GM18868 (cell line): ENCODE data around the gene TSSK6.

Experiments used
- ATAC-seq: cut with Tn5 transposase; IDR thresholded peaks from one replicate; pipeline ENCODE4 v1.9.1; 2021; ENCODE audit warnings: mild to moderate bottlenecking, moderate library complexity; ENCODE audit not compliant: unreplicated experiment

Gene TSSK6

DNA sequence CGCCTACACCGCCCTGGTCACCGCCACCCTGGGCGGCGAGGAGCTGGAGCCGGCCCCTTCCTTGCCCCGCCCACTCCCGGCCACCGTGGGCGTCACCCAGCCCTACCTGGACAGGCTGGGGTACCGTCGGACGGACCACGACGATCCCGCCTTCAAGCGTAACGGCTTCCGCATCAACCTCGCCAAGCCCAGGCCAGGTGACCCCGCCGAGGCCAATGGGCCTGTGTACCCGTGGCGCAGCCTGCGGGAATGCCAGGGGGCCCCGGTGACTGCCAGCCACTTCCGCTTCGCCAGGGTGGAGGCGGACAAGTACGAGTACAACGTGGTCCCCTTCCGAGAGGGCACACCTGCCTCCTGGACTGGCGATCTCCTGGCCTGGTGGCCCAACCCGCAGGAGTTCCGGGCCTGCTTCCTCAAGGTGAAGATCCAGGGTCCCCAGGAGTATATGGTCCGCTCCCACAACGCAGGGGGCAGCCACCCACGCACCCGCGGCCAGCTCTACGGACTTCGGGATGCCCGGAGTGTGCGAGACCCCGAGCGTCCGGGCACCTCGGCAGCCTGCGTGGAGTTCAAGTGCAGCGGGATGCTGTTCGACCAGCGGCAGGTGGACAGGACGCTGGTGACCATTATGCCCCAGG is 29.7 kb upstream of the TSSK6 start:
- ATAC-seq: no peak

DNA sequence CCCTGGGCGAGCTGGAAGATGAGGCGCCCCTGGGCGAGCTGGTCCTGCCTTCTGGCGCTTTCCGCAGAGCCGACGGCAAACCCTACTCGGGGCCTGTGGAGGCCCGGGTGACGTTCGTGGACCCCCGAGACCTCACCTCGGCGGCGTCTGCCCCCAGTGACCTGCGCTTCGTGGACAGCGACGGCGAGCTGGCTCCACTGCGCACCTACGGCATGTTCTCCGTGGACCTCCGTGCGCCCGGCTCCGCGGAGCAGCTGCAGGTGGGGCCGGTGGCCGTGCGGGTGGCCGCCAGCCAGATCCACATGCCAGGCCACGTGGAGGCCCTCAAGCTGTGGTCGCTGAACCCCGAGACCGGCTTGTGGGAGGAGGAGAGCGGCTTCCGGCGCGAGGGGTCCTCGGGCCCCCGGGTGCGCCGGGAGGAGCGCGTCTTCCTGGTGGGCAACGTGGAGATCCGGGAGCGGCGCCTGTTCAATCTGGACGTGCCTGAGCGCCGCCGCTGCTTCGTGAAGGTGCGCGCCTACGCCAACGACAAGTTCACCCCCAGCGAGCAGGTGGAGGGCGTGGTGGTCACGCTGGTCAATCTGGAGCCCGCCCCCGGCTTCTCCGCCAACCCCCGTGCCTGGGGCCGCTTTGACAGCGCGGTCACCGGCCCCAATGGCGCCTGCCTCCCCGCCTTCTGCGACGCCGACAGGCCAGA is 29.1 kb upstream of the TSSK6 start:
- no peak for ATAC-seq

DNA sequence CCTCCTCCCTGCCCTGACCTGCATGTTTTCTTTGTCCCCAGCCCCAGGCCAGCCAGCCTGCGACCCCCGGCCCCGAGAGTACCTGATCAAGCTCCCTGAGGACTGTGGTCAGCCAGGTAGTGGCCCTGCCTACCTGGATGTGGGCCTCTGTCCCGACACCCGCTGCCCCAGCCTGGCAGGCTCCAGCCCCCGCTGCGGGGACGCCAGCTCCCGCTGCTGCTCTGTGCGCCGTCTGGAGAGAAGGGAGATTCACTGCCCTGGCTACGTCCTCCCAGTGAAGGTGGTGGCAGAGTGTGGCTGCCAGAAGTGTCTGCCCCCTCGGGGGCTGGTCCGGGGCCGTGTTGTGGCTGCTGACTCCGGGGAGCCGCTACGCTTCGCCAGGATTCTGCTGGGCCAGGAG is 28.3 kb upstream of the TSSK6 start:
- no peak for ATAC-seq

DNA sequence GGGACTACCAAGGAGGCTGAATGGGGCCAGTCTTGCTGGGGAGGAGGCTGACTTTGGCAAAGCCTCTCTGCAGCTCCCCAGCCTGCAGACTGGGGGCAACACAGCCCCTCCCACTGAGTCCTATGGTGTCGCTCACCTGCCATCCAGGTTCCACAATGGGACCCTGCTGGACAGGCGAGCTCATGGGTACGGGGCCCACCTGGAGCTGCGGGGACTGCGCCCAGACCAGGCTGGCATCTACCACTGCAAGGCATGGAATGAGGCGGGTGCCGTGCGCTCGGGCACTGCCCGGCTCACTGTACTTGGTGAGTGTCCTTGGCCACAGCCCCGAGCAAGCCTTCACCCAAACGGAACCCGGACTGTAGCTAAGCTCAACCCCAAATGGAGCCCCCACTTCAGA is 27.8 kb upstream of the TSSK6 start:
- no peak for ATAC-seq

DNA sequence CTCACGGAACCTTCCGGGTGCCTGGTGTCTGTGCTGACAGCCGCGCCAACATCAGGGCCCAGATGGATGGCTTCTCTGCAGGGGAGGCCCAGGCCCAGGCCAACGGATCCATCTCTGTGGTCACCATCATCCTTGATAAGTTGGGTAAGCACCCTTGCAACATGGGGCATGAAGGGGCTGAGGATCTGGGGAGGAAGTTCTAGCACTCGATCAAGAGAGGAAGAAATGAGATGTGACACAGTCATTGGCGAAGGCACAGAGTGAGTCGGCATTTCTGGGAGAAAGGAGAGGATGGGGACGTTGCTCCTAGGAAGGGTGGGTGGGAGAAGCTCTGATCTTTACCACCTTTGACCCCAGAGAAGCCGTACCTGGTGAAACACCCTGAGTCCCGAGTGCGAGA is 27.2 kb upstream of the TSSK6 start:
- no peak for ATAC-seq

DNA sequence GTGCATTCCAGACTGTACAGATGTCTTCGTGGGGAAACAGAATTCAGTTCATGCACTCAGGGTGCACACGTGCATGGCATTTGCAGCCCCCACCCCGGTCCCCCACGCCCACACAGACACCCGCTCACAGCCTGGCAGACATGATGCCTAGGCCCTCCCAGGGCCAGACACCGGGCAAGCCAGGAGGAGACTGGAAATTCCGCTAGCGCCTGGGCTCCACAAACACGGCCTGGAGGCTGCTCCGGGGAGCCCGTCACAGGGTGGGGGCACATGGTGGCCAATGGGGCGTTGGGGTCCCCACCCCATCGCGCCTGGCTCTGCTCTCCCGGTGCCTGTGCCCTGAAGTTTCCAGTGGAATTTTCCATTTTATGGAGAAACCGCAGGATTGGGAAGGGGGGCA is 26.3 kb upstream of the TSSK6 start:
- ATAC-seq: no peak

DNA sequence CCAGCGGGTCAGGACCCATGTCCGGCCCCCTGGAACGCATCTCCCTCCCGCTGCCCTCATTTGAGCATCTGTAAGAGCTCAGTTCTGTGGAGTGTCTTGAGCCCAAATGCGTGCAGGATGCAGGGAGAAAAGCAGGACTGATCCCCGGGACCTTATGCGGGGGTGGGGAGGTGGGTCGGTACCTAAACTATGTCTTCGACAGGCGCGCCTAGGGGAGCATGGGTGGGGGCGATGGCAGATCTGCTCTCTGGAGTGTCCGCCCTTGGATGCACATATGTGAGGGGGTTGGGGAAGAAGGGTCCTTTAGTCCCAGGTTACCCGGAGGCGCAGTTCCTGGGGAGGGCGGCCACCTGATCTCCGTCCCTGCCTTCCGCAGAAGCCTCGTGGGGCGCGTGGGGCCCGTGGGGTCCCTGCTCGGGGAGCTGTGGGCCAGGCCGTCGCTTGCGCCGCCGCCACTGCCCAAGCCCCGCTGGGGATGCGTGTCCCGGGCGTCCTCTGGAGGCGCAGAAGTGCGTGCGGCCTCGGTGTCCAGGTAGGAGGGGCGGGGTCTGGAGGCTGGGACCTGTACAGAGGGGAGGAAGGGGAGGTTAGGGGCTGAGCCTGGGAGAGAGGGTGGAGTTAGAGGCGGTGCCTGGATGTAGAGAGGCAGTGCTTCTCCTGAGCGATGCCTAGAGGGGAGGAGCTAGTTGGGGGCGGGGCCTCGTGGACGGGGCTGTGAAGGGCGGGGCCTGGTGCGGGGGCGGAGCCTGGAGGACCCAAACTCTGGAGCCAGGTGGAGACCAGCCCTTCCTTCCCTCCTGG is 25.6 kb upstream of the TSSK6 start:
- ATAC-seq: no peak

DNA sequence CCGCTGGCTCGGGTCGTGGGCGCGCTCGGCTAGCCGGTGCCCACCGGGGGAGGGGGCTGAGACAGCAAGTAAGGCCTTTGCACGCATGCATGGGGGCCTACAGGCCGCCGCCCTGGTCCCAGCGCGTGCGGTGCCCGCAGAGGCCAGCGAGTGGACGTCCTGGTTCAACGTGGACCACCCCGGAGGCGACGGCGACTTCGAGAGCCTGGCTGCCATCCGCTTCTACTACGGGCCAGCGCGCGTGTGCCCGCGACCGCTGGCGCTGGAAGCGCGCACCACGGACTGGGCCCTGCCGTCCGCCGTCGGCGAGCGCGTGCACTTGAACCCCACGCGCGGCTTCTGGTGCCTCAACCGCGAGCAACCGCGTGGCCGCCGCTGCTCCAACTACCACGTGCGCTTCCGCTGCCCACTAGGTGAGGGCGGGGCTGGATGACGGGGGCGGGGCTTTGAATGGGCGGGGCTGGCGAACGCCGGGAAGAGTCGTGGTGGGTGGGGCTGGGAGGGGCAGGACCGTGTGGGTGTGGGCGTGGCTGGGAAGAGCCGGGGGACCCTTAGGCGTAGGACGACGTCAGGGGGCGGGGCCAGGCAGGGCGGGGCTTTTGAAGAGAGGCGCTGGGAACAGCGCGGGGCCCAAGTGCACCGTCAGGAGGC is 24.8 kb upstream of the TSSK6 start:
- no peak for ATAC-seq

DNA sequence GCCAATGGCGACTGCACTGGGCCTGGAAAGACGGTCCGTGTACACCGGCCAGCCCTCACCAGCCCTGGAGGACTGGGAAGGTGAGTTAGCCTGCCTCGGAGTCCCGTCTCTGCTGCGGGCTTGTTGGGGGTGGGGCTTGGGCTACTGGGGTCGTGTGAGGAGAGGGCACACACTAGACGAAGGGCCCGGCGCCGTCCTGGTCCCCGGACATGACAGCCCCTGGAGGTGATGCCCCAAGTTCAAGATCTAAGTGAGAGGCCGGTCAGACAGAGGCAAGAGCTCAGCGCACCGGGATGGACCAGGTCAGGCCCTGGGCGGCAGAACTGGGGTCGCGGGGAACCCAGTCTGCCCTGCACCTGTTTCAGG is 24.3 kb upstream of the TSSK6 start:
- ATAC-seq: no peak

DNA sequence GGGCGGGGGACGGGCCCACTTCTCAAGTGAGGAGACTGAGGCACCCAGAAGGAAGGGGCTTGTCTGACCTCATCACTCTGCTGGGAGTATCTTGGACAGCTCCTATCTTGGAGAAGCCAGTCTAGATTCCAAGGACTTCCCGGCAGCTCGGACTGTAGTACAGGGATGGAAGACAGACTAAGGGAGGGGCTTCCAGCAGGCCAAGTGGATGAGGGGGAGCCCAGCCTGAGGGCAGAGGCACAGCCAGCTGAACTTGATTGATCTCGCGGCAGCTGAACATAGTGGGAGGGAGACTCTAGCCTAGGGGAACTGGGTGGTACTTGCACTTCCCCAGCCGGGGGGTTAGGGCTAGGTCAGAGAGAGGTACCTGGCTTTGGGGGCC is 23.4 kb upstream of the TSSK6 start:
- ATAC-seq: no peak

DNA sequence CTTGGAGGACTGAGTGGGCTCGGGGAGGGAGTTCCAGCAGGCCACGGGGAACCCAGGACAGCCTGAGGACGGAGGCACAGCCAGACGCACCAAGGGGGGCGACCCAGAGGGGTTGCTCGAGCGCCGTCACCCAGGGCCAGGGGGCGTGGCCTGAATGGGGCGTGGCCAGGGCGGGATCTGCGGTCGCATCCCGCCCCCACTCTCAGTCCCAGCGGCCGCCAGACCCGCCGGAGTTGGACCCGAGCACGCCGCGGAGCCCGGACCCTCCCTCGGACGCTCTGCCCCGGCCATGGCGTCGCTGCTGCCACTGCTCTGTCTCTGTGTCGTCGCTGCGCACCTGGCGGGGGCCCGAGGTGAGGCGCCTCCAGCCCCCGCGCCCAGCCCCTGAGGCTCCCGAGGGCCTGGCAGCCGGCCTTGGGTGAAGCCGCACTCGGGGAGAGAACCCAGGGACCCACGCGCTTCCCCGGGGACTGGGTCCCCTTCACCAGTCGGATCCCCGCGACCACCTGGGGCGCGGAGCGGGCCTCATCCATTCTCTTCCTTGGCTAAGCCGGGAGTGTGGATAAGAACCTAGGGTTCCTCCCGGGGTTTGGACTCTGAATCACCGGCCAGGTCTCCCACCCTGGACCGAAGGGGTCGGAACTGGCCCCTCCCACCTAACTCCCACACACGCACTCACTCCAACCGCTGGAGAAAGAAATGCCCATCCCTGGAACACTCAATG is 22.9 kb upstream of the TSSK6 start, which contains the start of gene CILP2:
TSS of gene CILP2 (plus strand) at position 205 of the 724 bp plus-strand sequence. CDS start at position 290, 85 bp downstream.
- no peak for ATAC-seq

DNA sequence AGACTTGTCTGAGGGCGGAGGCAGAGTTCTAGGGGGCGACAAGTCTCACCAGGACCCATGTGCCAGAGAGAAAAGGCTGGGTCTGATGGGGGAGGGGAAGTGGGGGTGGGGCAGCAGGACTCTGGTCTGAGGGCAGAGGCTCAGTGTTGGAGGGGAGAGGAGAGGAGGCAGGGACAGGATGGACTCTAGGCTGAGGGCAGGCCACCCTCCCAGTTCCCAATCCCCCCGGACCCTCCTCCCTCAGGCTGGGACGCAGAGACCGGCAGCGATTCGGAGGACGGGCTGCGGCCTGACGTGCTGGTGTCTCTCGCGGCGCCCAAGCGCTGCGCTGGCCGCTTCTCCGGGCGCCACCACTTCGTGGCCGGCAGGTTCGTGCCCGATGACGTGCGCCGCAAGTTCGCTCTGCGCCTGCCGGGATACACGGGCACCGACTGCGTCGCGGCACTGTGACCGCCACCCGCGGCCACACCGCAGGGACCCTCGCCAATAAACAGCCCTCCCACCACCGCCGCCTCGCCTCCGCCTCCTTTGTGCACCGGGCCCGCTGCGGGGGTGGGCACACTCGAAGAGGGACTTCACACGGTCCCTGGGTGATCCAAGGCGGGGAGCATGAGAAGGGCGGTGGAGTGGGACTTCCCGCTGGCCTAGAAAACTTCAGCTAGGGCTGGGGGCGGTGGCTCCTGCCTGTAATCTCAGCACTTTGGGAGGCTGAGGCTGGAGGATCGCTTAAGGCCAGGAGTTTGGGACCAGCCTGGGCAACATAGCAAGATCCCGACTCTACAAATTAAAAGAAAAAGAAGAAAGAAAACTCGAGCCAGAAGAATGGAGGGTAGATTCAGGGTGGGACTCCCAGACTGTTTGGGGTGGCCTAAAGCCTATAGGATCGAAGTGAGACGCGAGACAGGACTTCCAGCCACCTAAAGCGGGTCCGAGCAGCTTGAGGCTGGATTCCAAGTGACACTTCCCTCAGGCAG is 22.0 kb upstream of the TSSK6 start:
- no peak for ATAC-seq

DNA sequence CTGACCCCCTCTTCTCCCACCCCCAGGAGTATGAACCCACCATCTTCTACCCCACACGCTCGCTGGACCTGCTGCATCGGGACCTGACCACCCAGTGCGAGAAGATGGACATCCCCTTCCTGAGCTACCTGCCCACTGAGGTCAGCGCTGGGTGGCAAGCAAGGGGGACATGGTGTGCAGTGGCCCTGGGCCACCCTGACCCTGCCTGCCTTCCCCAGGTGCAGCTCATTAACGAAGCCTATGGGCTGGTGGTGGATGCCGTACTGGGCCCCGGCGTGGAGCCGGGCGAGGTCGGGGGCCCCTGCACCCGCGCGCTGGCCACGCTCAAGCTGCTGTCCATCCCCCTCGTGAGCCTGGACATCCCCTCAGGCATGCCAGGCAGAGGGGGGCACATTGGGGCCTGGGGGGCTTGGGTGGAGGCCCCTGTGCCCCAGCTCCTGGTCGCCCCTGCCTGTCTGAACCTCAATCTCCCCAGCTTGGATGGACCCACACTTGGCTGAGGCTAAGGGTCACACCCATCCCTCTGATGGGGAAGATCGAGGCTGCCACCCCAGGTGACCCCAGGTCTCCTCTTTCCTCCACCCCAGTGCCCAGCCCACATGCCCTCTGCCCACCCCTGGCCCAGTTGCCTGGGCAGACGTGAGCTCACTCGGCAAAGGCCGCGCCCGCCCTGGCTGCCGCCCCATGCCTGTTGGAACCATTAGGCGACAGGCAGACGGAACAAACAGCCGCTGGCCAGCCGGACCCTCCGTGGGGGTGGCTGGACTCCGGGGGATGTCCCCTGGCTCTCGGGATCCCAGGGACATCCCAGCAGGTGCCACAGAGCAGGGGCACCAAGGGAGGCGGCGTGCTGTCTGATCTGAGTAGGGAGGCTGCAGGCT is 20.2 kb upstream of the TSSK6 start:
- ATAC-seq: no peak

DNA sequence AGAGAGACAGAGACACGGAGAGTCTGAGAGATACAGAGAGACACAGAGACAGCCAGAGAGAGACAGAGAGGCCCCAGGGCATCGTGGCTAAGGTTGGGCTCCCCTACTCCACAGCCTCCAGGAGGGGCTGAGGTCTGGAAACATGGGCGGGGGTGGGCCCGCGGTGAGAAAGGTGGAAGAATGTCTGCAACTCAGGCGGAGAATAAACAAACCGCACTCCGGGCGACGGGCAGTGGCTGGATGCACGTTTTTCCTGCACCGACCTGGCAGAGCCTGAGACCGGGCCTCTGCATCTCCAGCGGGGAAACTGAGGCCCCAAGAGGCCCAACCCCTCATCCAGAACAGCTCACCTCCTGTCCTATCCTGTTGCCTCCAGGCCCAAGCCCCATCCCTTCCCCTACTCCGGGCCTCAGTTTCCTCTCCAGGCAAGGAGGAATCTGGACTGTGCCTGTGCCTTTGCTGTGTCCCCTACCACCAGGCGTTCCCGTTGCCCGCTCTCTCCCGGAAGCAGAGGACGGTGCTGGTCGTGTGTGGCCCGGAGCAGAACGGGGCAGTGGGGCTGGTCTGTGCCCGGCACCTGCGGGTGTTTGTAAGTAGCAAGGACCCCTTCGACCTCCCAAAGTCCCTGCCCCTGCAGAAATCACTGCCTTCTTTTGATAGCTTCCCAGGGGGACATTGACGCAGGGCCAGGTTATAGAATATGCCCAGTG is 19.4 kb upstream of the TSSK6 start:
- no peak for ATAC-seq

DNA sequence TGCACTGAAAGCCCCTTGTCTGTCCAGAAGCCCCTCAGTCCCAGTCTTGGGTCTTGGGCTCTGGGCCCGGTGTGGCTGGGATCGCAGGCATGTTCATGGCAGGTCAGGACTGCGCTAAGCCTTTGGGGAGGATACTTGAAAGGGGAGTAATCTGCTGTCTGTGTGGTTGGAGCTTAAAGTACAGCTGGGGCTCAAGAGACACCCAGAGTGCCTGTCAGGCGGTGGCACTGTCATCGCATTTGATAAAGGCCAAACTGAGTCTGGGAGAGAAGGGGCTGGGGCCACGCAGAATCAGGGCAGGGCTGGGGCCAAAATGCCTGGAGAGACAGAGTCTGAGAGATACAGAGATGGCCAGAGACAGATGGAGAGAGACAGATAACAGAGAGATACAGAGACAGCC is 18.5 kb upstream of the TSSK6 start:
- ATAC-seq: no peak

DNA sequence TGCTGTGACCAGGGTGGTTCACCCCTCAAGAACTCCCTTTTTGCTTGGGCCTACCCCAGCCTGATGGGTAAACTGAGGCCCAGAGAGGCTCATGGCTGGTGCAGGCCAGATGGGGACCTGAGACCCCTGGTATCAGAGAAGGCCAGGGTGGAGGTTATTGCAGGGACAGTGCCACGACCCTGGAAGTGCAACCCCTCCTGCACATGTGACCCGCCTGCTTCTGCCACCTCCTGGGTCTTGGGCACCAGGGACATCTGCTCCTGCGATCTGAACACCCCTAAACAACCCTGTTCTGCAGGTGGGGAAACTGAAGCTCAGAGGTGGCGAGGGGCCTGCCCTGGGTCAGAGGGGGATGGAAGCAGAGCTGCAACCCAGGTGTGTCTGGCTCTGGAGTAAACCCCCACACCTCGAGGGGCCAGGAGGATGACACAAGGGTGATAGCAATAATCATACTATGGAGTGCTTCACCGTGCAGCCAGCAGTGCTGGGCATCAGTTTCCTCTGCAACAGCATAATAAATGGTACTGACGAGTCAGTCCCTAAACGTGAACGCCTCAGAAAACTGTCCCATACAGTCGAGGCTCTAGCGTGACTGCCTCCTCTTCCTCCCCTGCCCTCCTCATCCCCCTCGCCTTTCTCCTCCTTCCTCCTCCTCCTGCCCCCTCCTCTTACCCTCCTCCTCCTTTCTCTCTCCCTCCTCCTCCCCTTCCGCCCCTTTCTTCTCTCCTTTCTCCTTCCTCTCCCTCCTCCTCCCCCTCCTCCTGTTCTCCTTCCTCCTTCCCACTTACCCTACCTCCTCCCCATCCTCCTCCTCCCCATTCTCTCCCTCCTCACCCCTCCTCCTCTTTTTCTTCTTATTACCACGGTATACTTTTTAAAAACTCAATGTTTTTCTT is 17.7 kb upstream of the TSSK6 start:
- ATAC-seq: no peak
